Neural progenitor cell (in vitro differentiated cells): ENCODE data around the gene LRRC49. TPM values are rescaled to one million over a fixed set of nuclear protein-coding genes. Genes with fewer than 3 reads are reported as not detected.

Experiments
- DNase-seq: peaks from one replicate; pipeline ENCODE4 v3.0.0-alpha.2; 2016; ENCODE audit warnings: low spot score
- H2AFZ ChIP-seq: fragments of 200-600 bp; sonication (generic); replicated peaks from 2 replicates; pipeline ENCODE4 v1.6.1; 2016; ENCODE audit warnings: antibody characterized with exemption
- H3F3A ChIP-seq: fragments of 200-600 bp; sonication (generic); 2 replicates; pipeline ENCODE4 v1.6.1; 2016; ENCODE audit warnings: antibody characterized with exemption, low read depth
- H3K27ac ChIP-seq: fragments of 200-600 bp; sonication (generic); 2 replicates; pipeline ENCODE4 v1.5.1; 2016; ENCODE audit warnings: mild to moderate bottlenecking
- H3K27me3 ChIP-seq: fragments of 200-600 bp; sonication (generic); 2 replicates; pipeline ENCODE4 v1.6.1; 2016; ENCODE audit warnings: mild to moderate bottlenecking, moderate library complexity
- H3K36me3 ChIP-seq: fragments of 200-600 bp; sonication (generic); 2 replicates; pipeline ENCODE4 v1.5.1; 2016
- H3K4me1 ChIP-seq: fragments of 200-600 bp; sonication (generic); 2 replicates; pipeline ENCODE4 v1.6.1; 2016; ENCODE audit warnings: mixed run types
- H3K4me2 ChIP-seq: fragments of 200-600 bp; sonication (generic); 2 replicates; pipeline ENCODE4 v1.6.1; 2016
- H3K4me3 ChIP-seq: fragments of 200-600 bp; sonication (generic); 2 replicates; pipeline ENCODE4 v1.5.1; 2016
- H3K79me2 ChIP-seq: fragments of 200-600 bp; sonication (generic); 2 replicates; pipeline ENCODE4 v1.6.1; 2016; ENCODE audit warnings: low read depth
- H3K9ac ChIP-seq: fragments of 200-600 bp; sonication (generic); 2 replicates; pipeline ENCODE4 v1.6.1; 2016
- H3K9me3 ChIP-seq: fragments of 200-600 bp; sonication (generic); 2 replicates; pipeline ENCODE4 v1.5.1; 2016; ENCODE audit warnings: low read depth
- H4K20me1 ChIP-seq: fragments of 200-600 bp; sonication (generic); 2 replicates; pipeline ENCODE4 v1.6.1; 2016; ENCODE audit warnings: low read depth
- H3K27ac Mint-ChIP-seq: 3 replicates; pipeline ENCODE4 v1.8.0; 2021; ENCODE audit warnings: mixed read lengths
- H3K27me3 Mint-ChIP-seq: 2 replicates; pipeline ENCODE4 v1.8.0; 2022; ENCODE audit warnings: low read depth, mild to moderate bottlenecking, inconsistent platforms, moderate library complexity, mixed read lengths; ENCODE audit not compliant: insufficient read depth
- H3K36me3 Mint-ChIP-seq: 3 replicates; pipeline ENCODE4 v1.8.0; 2021; ENCODE audit warnings: mixed read lengths
- H3K4me1 Mint-ChIP-seq: 3 replicates; pipeline ENCODE4 v1.8.0; 2021; ENCODE audit warnings: mixed read lengths
- H3K4me3 Mint-ChIP-seq: 3 replicates; pipeline ENCODE4 v1.8.0; 2021; ENCODE audit warnings: mild to moderate bottlenecking, moderate library complexity, mixed read lengths
- H3K9me3 Mint-ChIP-seq: 3 replicates; pipeline ENCODE4 v1.8.0; 2020; ENCODE audit warnings: mixed read lengths
- EZH2 ChIP-seq: fragments of 200-600 bp; sonication (generic); IDR thresholded peaks from 2 replicates; pipeline ENCODE4 v1.6.1; 2017; ENCODE audit warnings: antibody characterized with exemption, mild to moderate bottlenecking, moderate library complexity
- EZH2phosphoT487 ChIP-seq: fragments of 200-600 bp; sonication (generic); IDR thresholded peaks from 2 replicates; pipeline ENCODE4 v1.6.1; 2017; ENCODE audit warnings: antibody characterized with exemption
- total RNA-seq: library from RNA; depleted of rRNA; stranded (reverse); fragments of >200 nt; gene quantifications from 2 replicates; pipeline ENCODE4 v1.2.3, GENCODE V29; 2015; ENCODE audit warnings: low replicate concordance
- TF ChIP-seq, protein P1 (sequence below): fragments of 200-600 bp; sonication (generic); IDR thresholded peaks from 2 replicates; pipeline ENCODE4 v1.5.1; 2017; ENCODE audit warnings: antibody characterized with exemption, mild to moderate bottlenecking

The LRRC49 gene
- total RNA-seq, 1 donor from 2014 or later, result 62.4 TPM

DNA sequence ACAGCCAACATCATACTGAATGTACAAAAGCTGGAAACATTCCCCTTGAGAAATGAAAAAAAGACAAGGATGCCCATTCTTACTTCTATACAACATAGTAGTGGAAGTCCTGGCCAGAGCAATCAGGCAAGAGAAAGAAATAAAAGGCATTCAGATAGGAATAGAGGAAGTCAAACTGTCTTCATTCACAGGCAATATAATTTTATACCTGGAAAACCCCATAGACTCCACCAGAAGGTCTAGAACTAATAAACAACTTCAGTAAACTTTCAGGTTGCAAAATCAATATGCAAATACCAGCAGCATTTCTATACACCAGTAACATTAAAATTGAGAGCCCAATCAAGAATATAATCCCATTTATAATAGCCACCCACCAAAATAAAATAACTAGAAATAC lies 195.5 kb downstream of the LRRC49 start:
- H3K4me2 ChIP-seq, result no peak overlapping the region
- H3K27ac ChIP-seq, result no peak overlapping the region
- DNase-seq, result no peak
- H2AFZ ChIP-seq, result no peak overlapping the region
- Mint-ChIP-seq H3K27ac (no peak overlapping the region), H3K36me3 (no peaks in the 10 kb centered on the region), H3K4me1 (peaks cover 16% of the 10 kb centered on the region), H3K9me3 (peaks cover 14% of the 10 kb centered on the region), H3K27me3 (peaks cover 10% of the 10 kb centered on the region), H3K4me3 (no peak overlapping the region)
- no peak overlapping the region for H3K9ac ChIP-seq
- no peaks in the 10 kb centered on the region for H3K79me2 ChIP-seq
- no peaks in the 10 kb centered on the region for H3K9me3 ChIP-seq
- peaks cover 25% of the 10 kb centered on the region for H3F3A ChIP-seq
- TF ChIP-seq, protein P1, sequence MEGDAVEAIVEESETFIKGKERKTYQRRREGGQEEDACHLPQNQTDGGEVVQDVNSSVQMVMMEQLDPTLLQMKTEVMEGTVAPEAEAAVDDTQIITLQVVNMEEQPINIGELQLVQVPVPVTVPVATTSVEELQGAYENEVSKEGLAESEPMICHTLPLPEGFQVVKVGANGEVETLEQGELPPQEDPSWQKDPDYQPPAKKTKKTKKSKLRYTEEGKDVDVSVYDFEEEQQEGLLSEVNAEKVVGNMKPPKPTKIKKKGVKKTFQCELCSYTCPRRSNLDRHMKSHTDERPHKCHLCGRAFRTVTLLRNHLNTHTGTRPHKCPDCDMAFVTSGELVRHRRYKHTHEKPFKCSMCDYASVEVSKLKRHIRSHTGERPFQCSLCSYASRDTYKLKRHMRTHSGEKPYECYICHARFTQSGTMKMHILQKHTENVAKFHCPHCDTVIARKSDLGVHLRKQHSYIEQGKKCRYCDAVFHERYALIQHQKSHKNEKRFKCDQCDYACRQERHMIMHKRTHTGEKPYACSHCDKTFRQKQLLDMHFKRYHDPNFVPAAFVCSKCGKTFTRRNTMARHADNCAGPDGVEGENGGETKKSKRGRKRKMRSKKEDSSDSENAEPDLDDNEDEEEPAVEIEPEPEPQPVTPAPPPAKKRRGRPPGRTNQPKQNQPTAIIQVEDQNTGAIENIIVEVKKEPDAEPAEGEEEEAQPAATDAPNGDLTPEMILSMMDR, result no peak
- TF ChIP-seq EZH2phosphoT487, result no peak
- no peak for TF ChIP-seq EZH2
- no peaks in the 10 kb centered on the region for H3K36me3 ChIP-seq
- peaks cover 21% of the 10 kb centered on the region for H3K4me1 ChIP-seq
- no peak overlapping the region for H3K4me3 ChIP-seq
- no peaks in the 10 kb centered on the region for H4K20me1 ChIP-seq
- H3K27me3 ChIP-seq, result no peaks in the 10 kb centered on the region

- Mint-ChIP-seq H3K27me3 (peaks cover 9% of the 10 kb centered on the region), H3K9me3 (peaks cover 14% of the 10 kb centered on the region), H3K4me3 (no peak overlapping the region), H3K4me1 (peaks cover 15% of the 10 kb centered on the region), H3K36me3 (no peaks in the 10 kb centered on the region), H3K27ac (no peak overlapping the region)
- Histone ChIP-seq H3K4me1 (peaks cover 19% of the 10 kb centered on the region), H3K9ac (no peak overlapping the region), H3K27ac (no peak overlapping the region), H2AFZ (no peak overlapping the region), H3K79me2 (no peaks in the 10 kb centered on the region), H3K4me2 (no peak overlapping the region), H4K20me1 (no peaks in the 10 kb centered on the region), H3K4me3 (no peak overlapping the region), H3F3A (peaks cover 25% of the 10 kb centered on the region), H3K36me3 (no peaks in the 10 kb centered on the region), H3K27me3 (no peaks in the 10 kb centered on the region), H3K9me3 (no peaks in the 10 kb centered on the region)
- TF ChIP-seq EZH2phosphoT487 (no peak), EZH2 (no peak)
- TF ChIP-seq, protein P1, result no peak
- DNase-seq, result no peak
Measured at GRCh38 chr15:71088683-71089082, 196.1 kb downstream of the LRRC49 start.

DNA sequence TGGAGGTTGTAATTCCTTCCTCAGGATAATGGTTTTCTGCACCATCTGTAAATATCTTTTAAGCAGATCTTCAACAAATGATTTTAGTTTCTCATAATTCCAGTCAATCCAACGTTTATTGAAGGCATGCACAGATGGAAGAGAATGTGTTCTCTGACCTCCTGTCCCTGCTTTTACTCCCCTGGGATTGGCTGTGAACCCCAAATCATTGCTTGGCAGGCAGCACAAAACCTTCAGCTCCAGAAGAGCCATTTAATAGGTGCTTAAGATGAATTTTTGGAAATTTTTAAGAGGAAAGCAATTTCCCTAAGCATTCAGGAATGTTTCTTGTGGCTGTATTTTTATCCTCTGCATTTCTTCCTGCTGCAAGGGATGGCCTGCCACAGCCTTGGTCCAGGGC lies 197.2 kb downstream of the LRRC49 start:
- no peak overlapping the region for H3K4me3 Mint-ChIP-seq
- H3K9me3 ChIP-seq, result no peaks in the 10 kb centered on the region
- H3K79me2 ChIP-seq, result no peaks in the 10 kb centered on the region
- no peaks in the 10 kb centered on the region for H4K20me1 ChIP-seq
- H3K4me2 ChIP-seq, result no peak overlapping the region
- no peak for TF ChIP-seq EZH2phosphoT487
- TF ChIP-seq, protein P1, result no peak
- no peak for TF ChIP-seq EZH2
- peaks cover 14% of the 10 kb centered on the region for H3K9me3 Mint-ChIP-seq
- H3K27ac Mint-ChIP-seq, result no peak overlapping the region
- H3F3A ChIP-seq, result peaks cover 20% of the 10 kb centered on the region
- H3K36me3 ChIP-seq, result no peaks in the 10 kb centered on the region
- no peak overlapping the region for H2AFZ ChIP-seq
- H3K9ac ChIP-seq, result no peak overlapping the region
- H3K27ac ChIP-seq, result no peak overlapping the region
- no peaks in the 10 kb centered on the region for H3K27me3 ChIP-seq
- H3K4me3 ChIP-seq, result no peak overlapping the region
- H3K36me3 Mint-ChIP-seq, result no peaks in the 10 kb centered on the region
- H3K27me3 Mint-ChIP-seq, result peaks cover 4% of the 10 kb centered on the region
- no peak for DNase-seq
- peaks cover 10% of the 10 kb centered on the region for H3K4me1 Mint-ChIP-seq
- H3K4me1 ChIP-seq, result peaks cover 14% of the 10 kb centered on the region
